Omental fat pad (tissue), 4 donors: ENCODE measurements around the gene TMEM164. TPM values are rescaled to one million over a fixed set of nuclear protein-coding genes. Genes with fewer than 3 reads are reported as not detected.

Source experiments
- ATAC-seq: fragments of 150-250 bp; one replicate; pipeline ENCODE4 v1.9.1; 2016; ENCODE audit warnings: mild to moderate bottlenecking, moderate library complexity; ENCODE audit not compliant: low FRiP score
- DNase-seq: peaks from one replicate; pipeline ENCODE4 v3.0.0-alpha.2; 2019; ENCODE audit warnings: low spot score
- CTCF ChIP-seq, 3 donors: fragments of 450-650 bp; IDR thresholded peaks; one replicate each; pipeline ENCODE4 v1.5.1; 2016 to 2017; ENCODE audit warnings: antibody characterized with exemption in 3 of 3, mild to moderate bottlenecking in 3 of 3, moderate library complexity in 2 of 3
- total RNA-seq, 4 donors: library from RNA; depleted of rRNA; stranded (reverse); fragments of >200 nt; gene quantifications; one replicate each; pipeline ENCODE4 v1.1.0, GENCODE V29; 2016

TMEM164 gene
- total RNA-seq, 4 donors from 2014 or later: 24.6 to 56.9 (median 42.1) TPM

GRCh38 chrX:110026099-110026844 is 23.4 kb downstream of the TMEM164 start:
- DNase-seq (no peak), ATAC-seq (peak; percentile 83)
- TF ChIP-seq CTCF (IDR thresholded peaks at IDR 0.05): no peak

- DNase-seq (no peak), ATAC-seq (no peak)
- no peak for TF ChIP-seq CTCF (IDR thresholded peaks at IDR 0.05)
Observed at GRCh38 chrX:110032534-110033147, 29.7 kb downstream of the TMEM164 start.

- ATAC-seq (no peak), DNase-seq (no peak)
- TF ChIP-seq CTCF (IDR thresholded peaks at IDR 0.05): no peak
Observed at GRCh38 chrX:110034036-110034435, 31.1 kb downstream of the TMEM164 start.

DNA sequence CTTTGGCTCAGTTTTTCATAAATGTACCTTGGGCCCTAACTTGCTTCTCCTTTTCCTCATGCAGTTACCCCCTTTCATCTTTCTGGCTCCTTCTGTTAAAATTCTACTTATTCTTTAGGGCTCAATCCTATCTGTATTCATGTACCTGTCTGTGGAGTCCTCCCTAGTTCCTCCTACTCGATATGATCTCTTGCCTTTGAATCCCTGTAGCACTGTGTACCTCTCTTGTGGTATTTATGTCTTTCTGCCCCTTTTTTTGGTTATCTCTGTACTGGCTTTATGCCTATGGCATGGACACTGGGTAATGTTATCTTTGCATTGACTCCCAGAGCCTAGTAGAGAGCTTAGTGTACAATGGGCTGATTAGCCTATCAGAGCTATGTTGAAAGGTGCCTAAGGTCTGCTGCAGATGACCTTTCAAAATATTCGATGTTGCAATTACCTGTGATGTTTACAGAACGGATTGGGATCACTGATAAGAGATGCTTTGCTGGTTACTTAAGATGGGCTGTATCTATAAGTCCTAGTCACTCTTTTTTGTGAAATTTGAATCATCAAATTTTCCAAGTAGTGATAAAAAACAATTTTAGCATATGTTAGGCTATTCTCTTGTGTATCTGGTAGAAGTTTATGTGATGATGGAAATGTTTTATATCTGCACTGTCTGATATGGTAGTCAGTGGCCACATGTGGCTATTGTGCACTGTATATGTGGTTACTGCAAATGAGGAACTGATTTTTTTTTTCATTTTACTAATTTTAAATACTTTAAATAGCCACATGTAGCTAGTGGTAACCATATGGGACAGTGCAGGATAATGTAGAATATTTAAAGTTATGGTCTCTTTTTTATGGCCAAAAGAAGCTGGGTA is 33.5 kb downstream of the TMEM164 start:
- DNase-seq (no peak), ATAC-seq (no peak)
- no peak for TF ChIP-seq CTCF (IDR thresholded peaks at IDR 0.05)

DNA sequence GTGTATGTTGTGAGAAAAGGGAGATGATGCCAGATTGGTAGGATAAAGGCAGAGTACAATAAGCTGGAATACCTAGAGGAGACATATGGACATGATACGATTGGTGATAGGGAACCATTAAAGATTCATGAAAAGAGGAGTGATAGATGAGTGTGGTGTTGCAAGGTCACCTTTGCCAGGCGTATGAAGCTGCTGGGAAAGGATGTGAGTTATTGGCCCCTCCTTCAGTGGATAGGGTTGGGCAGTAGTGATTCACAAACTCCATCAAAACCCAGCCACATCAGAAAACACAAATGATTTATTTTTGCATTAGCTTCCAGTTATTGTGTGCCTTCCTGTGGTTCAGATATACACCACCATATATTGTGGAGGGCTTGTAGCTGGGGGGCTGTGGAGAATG is 34.3 kb downstream of the TMEM164 start:
- no peak for ATAC-seq
- DNase-seq: no peak
- no peak for TF ChIP-seq CTCF (IDR thresholded peaks at IDR 0.05)

DNA sequence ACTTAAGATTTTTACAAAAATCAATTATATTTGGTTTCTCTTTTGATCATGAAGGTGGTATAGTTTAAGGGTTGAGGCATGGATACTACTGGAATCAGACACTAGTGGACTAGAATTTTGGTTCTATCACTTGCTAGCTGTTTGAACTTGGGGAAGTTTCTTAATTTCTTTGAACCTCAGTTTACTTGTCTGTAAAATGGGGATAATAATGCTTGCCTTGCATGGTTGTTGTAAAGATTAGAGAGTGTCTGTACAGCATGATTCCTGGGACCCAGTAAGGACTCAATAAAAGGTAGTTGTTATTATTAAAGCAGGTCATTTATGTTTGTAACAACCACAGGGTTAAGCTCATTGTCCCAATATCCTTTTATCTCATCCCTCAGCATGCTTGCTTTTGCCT is 36.0 kb downstream of the TMEM164 start:
- ATAC-seq (no peak), DNase-seq (no peak)
- TF ChIP-seq CTCF (IDR thresholded peaks at IDR 0.05): no peak
